ENCODE results near the gene RAP2B. TPM values are rescaled to one million over a fixed set of nuclear protein-coding genes. Genes with fewer than 3 reads are reported as not detected.

Gene RAP2B
- total RNA-seq, 1 donor from 2014 or later = 19.1 TPM

DNA sequence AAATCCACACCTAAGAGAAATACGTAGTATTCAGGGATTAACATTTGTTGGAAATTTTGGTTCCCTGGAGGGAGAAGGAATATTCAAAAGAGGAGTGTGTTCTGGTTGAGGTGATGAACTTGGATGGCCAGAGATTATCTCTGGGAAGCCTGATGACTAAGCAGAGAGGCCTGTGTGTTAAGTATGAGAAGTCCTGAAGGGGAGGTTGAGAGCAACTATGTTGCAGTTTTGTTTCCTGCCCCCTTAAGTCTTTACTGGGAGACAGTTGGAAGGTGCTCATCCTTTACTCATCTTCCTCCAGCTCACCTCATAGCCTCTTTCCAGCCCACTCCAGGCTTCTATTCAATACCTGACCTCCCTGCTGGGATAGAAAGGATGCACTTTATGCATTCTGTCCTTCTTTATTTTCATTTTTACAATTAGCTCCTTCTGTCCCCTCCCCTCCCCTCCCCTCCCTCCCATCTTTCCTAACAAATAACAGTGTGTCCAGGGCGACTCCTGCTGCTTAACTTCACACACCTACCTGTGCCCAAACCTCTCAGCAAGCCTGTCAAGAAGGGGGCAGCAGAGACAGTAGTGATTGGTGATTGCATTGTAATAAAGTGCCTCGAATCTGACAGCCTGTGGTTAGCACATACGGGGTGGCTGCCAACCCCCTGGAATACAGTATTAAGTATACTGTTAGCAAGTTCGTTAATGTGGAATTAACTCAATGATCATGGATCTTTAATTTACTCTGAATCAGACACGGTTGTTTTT is 11.9 kb downstream of the RAP2B start:
- TF ChIP-seq, protein P1, sequence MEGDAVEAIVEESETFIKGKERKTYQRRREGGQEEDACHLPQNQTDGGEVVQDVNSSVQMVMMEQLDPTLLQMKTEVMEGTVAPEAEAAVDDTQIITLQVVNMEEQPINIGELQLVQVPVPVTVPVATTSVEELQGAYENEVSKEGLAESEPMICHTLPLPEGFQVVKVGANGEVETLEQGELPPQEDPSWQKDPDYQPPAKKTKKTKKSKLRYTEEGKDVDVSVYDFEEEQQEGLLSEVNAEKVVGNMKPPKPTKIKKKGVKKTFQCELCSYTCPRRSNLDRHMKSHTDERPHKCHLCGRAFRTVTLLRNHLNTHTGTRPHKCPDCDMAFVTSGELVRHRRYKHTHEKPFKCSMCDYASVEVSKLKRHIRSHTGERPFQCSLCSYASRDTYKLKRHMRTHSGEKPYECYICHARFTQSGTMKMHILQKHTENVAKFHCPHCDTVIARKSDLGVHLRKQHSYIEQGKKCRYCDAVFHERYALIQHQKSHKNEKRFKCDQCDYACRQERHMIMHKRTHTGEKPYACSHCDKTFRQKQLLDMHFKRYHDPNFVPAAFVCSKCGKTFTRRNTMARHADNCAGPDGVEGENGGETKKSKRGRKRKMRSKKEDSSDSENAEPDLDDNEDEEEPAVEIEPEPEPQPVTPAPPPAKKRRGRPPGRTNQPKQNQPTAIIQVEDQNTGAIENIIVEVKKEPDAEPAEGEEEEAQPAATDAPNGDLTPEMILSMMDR (IDR thresholded peaks at IDR 0.05) = no peak
- no peak for ATAC-seq
- no peaks in the 10 kb centered on the region for H3K9me3 ChIP-seq
- no peak overlapping the region for H3K4me3 ChIP-seq
- no peak for DNase-seq
- no peaks in the 10 kb centered on the region for H3K4me1 ChIP-seq
- intact Hi-C loops (cut with DNase I) = no loop called here
- no peaks in the 10 kb centered on the region for H3K27me3 ChIP-seq (ENCODE audit: low read depth)
- no peak overlapping the region for H3K27ac ChIP-seq
- H3K36me3 ChIP-seq = no peaks in the 10 kb centered on the region

DNA sequence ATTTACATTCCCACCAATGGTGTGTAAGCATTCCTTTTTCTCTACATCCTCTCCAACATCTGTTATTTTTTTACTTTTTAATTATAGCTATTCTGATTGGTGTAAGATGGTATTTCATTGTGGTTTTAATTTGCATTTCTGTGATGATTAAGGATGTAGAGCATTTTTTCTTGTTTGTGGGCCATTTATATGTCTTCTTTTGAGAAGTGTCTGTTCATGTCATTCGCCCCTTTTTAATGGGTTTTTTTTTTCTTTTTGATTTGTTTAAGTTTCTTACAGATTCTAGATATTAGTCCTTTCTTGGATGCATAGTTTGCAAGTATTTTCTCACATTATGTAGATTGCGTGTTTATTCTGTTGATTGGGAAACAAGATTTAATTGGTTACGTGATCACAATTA is 14.2 kb downstream of the RAP2B start:
- no peak for ATAC-seq
- Histone ChIP-seq H3K27me3 (ENCODE audit: low read depth) (no peaks in the 10 kb centered on the region), H3K27ac (no peak overlapping the region), H3K4me3 (no peak overlapping the region), H3K4me1 (no peaks in the 10 kb centered on the region), H3K9me3 (no peaks in the 10 kb centered on the region), H3K36me3 (no peaks in the 10 kb centered on the region)
- TF ChIP-seq, protein P1 (IDR thresholded peaks at IDR 0.05) = no peak
- intact Hi-C loops (cut with DNase I) = no loop called here
- no peak for DNase-seq

DNA sequence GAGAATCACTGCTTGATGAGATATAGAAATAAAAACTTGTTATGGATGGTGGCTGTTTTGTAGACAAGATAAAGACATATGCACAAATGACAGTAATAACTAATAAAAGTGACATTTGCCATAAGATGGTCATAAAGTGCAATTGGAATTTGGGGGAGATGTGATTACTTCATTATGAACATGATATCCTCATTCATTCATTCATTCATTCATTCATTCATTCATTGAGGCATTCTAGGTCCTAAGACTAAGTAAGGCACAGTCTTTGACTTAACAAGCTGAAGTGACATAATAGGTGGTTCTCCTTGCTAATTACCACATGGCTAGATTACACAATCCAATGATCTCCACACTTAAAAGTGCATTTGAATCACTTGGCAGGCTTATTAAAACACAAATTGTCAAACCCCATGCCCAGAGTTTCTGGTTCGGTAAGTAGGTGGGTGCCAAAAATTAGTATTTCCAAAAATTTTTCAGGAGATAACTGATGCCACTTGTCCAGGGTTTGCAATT is 18.9 kb downstream of the RAP2B start:
- Histone ChIP-seq H3K27me3 (ENCODE audit: low read depth) (no peaks in the 10 kb centered on the region), H3K27ac (no peak overlapping the region), H3K9me3 (no peaks in the 10 kb centered on the region), H3K4me3 (no peak overlapping the region), H3K4me1 (no peaks in the 10 kb centered on the region), H3K36me3 (no peaks in the 10 kb centered on the region)
- TF ChIP-seq, protein P1 (IDR thresholded peaks at IDR 0.05) = no peak
- DNase-seq = no peak
- intact Hi-C loops (cut with DNase I) = no loop called here
- ATAC-seq = no peak

DNA sequence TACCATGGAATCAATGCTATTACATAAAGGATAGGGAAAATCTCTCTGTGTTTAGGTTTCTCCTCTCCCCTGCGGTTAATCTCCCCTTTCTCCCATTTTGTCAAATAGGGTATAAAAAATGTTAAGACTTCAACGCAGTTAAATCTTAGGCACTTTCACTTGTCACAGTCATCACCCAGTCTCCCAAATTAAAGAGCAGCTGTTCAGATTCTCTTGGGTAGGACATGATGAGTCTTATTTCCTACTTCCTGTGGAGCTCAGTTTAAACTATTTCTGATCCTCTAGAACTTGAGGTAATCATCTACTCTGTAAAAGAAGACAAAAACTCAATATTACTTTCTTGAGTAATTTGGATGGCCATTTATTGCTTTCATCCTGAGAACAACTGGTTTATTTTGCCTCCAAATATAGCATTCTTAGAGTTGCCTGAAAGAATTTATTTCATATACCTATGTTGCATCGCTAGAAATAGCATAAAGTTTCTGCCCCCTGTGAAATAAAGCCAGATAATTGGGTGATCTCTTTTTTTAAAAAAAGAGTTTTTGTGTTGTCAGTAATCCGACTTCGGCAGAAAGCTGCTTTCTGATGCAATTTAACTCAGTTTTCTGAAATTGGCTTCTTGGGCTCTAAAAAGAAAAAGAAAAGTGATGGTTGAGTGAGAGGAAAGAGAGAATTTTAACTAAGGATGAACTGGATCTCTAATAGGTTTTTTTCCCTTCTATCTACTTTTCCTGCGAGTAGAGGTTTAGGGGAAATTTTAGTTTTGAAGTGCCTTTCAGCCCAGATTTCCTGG is 20.7 kb downstream of the RAP2B start:
- TF ChIP-seq, protein P1 (IDR thresholded peaks at IDR 0.05) = no peak
- Histone ChIP-seq H3K27ac (no peak overlapping the region), H3K4me1 (no peaks in the 10 kb centered on the region), H3K27me3 (ENCODE audit: low read depth) (no peaks in the 10 kb centered on the region), H3K9me3 (no peaks in the 10 kb centered on the region), H3K36me3 (no peaks in the 10 kb centered on the region), H3K4me3 (no peak overlapping the region)
- DNase-seq (no peak), ATAC-seq (no peak)
- intact Hi-C loops (cut with DNase I) = no loop called here

DNA sequence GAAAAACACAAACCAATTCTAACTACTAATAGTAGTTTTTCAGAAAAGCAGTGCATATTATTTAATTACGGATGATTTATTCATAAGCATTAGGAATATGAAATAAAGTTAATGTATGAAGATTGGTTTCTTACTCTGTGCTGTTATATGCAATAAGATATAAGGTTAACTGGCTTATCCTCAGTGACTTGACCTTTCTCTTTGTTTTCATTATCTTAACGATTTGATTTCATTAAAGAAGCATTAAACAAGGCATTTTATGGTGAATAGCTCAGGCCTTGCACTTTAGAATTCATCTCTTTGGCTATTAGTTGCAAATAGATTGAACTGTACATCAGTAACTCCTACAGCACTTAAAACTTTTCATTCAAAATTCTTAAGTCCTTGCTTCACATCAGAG is 28.9 kb downstream of the RAP2B start:
- intact Hi-C loops (cut with DNase I) = no loop called here

More for the DNA sequence above, 28.9 kb downstream of the RAP2B start:
- DNase-seq (no peak), ATAC-seq (no peak)
- Histone ChIP-seq H3K4me1 (no peaks in the 10 kb centered on the region), H3K4me3 (no peak overlapping the region), H3K27ac (no peak overlapping the region), H3K9me3 (no peaks in the 10 kb centered on the region), H3K36me3 (no peaks in the 10 kb centered on the region), H3K27me3 (ENCODE audit: low read depth) (no peaks in the 10 kb centered on the region)
- TF ChIP-seq, protein P1 (IDR thresholded peaks at IDR 0.05) = no peak
